Limb (tissue), 2 donors: Measurements from ENCODE around the gene IQGAP2.

Experiments used
- DNase-seq, 2 donors: peaks; one replicate each; pipeline ENCODE4 v3.0.0-alpha.2; 2016; ENCODE audit errors: extremely low spot score in 2 of 2

The IQGAP2 gene

GRCh38 chr5:76475385-76475784, 72.3 kb downstream of the IQGAP2 start:
- no peak for DNase-seq

DNA sequence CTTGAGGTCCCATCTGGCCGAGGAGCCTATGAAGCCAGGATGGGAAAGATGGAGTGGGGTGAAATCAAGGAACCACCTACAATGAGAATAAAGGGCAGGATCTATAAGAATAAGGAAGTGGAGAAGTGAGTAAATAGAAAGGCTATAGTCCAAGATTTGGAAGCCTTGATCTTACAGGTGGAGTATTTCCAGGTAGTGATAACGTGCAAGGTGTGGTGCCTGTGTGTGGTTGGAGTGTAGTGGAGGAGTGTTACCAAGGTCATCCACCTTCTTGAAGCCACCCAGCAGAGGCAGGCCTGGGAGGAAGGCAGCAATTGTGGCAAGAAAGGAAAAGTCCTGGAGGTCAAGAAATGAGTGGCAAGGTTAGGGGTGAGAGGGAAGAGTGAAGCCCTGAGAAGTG, 72.9 kb downstream of the IQGAP2 start:
- DNase-seq: no peak

- DNase-seq: no peak
Measured at GRCh38 chr5:76476474-76477038, 73.5 kb downstream of the IQGAP2 start.

- no peak for DNase-seq
Measured at GRCh38 chr5:76477061-76477460, 74.0 kb downstream of the IQGAP2 start.

GRCh38 chr5:76477571-76477970, 74.5 kb downstream of the IQGAP2 start:
- DNase-seq: no peak

- no peak for DNase-seq
Measured at GRCh38 chr5:76479281-76479680, 76.2 kb downstream of the IQGAP2 start.

- no peak for DNase-seq
Measured at GRCh38 chr5:76479973-76480667, 77.0 kb downstream of the IQGAP2 start.

GRCh38 chr5:76482984-76483383, 79.9 kb downstream of the IQGAP2 start:
- no peak for DNase-seq

GRCh38 chr5:76483433-76483832, 80.3 kb downstream of the IQGAP2 start:
- no peak for DNase-seq

- DNase-seq: no peak
Measured at GRCh38 chr5:76483881-76484280, 80.8 kb downstream of the IQGAP2 start.

- no peak for DNase-seq
Measured at GRCh38 chr5:76485511-76485910, 82.4 kb downstream of the IQGAP2 start.

GRCh38 chr5:76487386-76487785, 84.3 kb downstream of the IQGAP2 start:
- DNase-seq: no peak

GRCh38 chr5:76487821-76488220, 84.7 kb downstream of the IQGAP2 start:
- DNase-seq: no peak

DNA sequence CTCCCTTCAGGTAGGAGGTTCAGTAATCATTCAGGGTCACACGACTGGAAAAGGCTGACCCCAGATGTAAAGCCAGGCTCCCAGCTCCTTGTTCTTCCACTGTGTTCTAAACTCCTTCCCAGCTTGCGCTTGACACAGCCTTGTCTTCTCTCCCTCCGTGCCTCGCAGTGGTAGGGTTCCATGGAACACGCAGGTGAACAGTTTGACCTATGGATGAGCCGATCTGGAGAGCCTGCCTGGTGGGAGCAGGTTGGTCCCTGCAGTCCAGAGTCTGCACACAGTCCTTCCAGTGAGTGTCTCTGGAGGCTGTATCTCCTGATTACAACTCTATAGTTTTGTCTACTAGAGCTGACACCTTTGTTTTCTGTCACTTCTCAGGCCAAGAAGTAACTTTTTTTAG, 85.9 kb downstream of the IQGAP2 start:
- DNase-seq: no peak

- no peak for DNase-seq
Measured at GRCh38 chr5:76489877-76490688, 87.0 kb downstream of the IQGAP2 start.

GRCh38 chr5:76490960-76491359, 87.9 kb downstream of the IQGAP2 start:
- no peak for DNase-seq

DNA sequence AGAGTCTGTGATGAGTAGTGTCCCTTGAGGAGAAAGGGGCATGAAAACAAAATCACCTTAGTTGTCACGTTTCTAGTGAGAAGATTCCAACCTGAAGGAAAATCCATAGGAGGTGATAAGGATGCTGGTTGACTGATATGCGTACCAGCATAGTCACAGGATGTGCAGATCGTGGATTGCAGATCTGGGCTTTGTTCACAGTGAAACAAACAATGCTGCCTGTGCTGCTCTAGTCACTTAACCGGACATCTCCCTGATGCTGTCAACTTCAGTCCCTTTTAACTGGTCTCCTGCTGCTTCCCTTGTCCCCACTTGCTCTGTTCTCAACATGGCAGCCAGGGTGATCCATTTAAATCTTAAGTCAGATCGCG, 89.7 kb downstream of the IQGAP2 start:
- no peak for DNase-seq

DNA sequence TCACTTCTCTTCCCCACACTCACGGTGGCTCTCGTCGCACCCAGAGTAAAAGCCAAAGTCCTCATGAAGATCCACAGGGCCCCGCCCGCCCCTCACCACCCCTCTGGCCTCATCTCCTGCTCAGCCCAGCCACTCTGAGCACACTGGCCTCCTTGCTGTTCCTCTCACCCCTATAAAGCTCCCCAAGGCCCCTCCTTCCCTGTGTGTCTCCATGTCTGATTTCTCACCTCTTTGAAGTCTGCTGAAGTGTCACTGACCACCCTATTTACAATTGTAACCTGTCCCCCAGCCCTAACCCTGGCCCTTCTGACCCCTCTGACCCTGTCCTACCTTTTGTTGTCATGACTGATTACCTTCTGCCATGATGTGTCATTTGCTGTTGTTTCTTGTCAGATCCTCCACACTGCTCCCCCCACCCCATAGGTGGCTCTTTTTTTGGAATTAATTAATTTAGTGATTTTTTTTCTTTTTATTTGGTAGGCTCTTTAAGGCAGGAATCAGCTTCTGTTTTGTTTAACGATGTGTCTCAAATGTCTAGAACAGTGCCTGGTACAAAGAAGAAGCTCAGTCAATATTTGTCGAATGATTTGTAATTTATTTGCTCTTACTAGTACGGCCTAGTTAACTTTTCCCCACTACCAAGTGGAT, 90.2 kb downstream of the IQGAP2 start:
- DNase-seq: no peak

DNA sequence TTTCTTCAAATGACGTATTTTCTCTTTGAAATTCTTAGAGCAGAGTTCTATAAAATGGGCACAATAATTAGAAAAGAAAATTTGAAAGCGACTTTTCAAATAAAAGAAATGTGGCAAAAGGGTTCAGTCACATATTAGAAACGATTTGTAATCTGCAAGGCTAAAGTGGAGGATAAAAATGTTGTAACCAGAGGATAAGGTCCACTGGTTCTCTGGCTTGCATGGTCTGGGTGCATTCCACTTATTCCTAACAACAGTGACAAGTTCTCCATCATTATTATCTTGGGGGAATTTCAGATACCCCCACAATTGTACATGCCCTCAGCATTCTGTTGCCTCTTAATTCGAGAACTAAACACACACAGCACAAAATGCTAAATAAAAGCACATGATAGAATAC, 91.1 kb downstream of the IQGAP2 start:
- DNase-seq: no peak

DNA sequence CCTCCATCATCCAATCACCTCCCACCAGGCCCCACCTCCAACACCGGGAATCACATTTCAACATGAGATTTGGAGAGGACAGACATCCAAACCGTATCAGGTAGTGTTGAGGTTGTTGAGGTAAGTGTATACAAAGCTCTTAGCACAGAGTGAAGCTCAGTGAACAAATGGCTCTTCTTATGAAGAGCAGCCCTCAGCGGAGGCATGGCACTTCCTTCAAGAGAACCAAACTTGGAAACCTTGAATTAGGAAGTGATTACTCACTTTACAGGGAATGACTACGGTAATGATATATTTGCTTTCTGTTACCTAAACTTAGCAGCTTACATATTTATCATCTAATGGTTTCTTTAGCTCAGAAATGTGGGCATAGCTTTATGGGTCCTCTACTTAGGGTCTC, 92.8 kb downstream of the IQGAP2 start:
- no peak for DNase-seq

GRCh38 chr5:76497065-76497460, 94.0 kb downstream of the IQGAP2 start:
- DNase-seq: no peak

DNA sequence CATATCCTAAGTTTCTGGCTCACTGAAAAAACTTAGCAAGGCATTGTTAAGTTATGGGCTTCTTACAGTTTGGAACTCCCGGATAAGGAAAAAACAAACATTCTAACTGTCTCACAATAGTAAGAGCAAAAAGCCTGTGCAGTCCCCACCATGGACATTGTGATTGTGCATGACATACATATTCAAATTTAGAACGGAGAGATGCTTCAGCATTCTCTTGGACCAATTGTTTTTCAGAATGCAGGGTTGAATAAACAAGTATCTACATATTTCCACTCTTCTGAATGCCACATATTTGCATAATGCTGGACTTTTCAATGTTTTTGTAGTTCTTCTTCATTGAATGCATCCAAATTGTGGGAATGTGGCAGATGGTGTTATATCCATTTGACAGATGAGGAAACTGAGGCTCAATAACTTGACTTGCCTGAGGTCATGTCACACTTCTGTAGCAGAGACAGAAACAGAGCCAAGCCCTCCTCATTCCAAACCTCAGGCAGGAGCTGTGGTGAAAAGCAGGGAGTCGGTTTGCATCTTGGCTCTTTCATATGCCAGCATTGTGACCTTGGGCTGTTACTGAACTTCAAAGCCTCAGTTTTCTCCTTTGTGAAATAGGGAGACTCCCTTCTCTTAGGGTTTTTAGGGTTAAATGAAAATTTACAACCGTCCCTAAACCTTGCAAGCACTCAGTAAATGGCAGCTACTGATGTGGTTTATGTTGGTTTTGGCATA, 95.1 kb downstream of the IQGAP2 start:
- DNase-seq: no peak
